Measurements from ENCODE around the gene IL17REL. TPM values are rescaled to one million over a fixed set of nuclear protein-coding genes. Genes with fewer than 3 reads are reported as not detected.

Gene IL17REL
- total RNA-seq, 1 donor from 2014 or later = not detected

DNA sequence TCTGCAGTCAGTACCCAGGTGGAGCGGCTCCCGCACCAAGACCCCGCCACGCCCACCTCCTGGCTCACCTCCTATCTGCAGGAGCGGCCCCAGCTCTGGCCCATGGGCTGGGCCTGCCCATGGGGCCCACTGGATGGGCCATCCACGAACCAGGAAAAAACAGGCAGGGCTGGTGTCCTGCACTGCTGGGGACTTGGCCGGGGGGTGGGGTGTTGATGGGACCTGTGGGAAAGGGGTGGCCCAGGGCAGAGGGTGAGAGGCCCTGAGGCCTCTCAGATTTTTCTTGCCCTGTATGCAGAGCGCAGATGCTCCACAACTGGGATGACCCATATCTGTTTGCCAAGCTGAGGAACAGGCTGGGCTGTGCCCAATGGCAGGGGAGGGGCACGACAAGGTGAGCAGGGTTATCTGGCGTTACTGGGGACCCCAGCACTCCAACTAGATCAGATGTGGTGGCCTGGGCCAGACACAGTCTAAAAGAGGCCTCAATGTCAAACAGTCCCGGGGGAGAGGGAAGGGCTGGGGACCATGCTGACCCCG lies 54.7 kb downstream of the IL17REL start:
- DNase-seq (ENCODE audit: extremely low spot score, unreplicated experiment) = no peak

DNA sequence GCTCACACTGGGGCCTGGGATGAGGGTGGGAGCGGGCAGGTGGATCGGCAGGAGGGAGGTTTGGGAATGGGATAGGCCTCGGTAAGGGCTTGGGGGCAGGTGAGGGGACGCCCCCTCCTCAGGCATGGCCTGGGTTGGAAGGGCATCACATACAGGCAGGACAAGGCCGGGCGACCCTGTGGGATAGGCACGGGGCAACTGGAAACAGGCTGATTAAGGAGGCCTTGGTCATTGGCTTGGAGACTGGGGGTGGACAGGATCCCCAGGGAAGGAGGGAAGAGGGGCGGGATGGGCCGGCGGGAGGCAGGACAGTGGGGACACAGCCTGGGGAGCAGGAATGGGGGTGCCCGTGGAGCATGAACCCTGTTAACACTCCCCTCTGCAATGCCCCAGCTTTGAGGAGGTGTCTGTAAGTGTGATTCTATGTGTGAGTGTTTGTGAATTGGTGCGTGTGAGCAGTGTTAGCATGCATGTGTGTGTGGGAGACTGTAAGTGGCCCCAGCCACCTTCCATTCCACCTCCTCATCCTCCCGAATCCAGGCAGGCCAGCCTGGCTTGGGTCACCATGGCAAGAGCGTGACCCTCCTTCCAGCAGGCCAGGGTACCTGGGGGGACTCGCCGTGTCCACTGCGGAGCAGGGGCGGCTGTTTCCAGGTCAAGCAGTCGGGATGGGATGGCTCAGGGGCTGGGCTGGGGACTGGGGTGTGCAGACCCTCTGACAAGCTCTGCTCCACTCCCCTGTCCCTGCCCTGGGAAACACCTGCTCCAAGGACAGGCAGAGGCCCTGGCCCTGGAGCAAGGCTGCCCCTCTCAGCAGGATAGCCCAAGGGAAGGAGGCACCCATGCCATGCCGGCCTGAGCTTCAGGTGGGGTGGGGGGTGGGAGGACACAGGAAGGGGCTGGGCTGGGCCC lies 55.4 kb downstream of the IL17REL start:
- Mint-ChIP-seq H3K4me3 (ENCODE audit: unreplicated experiment) (no peak overlapping the region), H3K36me3 (ENCODE audit: unreplicated experiment) (no peaks in the 10 kb centered on the region), H3K4me1 (ENCODE audit: unreplicated experiment) (peaks cover 12% of the 10 kb centered on the region), H3K27ac (ENCODE audit: unreplicated experiment) (no peak overlapping the region), H3K27me3 (ENCODE audit: unreplicated experiment) (no peaks in the 10 kb centered on the region), H3K9me3 (ENCODE audit: unreplicated experiment) (no peaks in the 10 kb centered on the region)
- TF ChIP-seq, protein P1, sequence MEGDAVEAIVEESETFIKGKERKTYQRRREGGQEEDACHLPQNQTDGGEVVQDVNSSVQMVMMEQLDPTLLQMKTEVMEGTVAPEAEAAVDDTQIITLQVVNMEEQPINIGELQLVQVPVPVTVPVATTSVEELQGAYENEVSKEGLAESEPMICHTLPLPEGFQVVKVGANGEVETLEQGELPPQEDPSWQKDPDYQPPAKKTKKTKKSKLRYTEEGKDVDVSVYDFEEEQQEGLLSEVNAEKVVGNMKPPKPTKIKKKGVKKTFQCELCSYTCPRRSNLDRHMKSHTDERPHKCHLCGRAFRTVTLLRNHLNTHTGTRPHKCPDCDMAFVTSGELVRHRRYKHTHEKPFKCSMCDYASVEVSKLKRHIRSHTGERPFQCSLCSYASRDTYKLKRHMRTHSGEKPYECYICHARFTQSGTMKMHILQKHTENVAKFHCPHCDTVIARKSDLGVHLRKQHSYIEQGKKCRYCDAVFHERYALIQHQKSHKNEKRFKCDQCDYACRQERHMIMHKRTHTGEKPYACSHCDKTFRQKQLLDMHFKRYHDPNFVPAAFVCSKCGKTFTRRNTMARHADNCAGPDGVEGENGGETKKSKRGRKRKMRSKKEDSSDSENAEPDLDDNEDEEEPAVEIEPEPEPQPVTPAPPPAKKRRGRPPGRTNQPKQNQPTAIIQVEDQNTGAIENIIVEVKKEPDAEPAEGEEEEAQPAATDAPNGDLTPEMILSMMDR (IDR thresholded peaks at IDR 0.05) = no peak
- DNase-seq (ENCODE audit: extremely low spot score, unreplicated experiment) = no peak

More for the DNA sequence above, 54.7 kb downstream of the IL17REL start:
- H3K27ac Mint-ChIP-seq (ENCODE audit: unreplicated experiment) = no peak overlapping the region
- no peaks in the 10 kb centered on the region for H3K9me3 Mint-ChIP-seq (ENCODE audit: unreplicated experiment)
- no peak overlapping the region for H3K4me3 Mint-ChIP-seq (ENCODE audit: unreplicated experiment)
- no peaks in the 10 kb centered on the region for H3K36me3 Mint-ChIP-seq (ENCODE audit: unreplicated experiment)
- TF ChIP-seq, protein P1 (IDR thresholded peaks at IDR 0.05) = no peak
- H3K4me1 Mint-ChIP-seq (ENCODE audit: unreplicated experiment) = peaks cover 8% of the 10 kb centered on the region
- no peaks in the 10 kb centered on the region for H3K27me3 Mint-ChIP-seq (ENCODE audit: unreplicated experiment)

DNA sequence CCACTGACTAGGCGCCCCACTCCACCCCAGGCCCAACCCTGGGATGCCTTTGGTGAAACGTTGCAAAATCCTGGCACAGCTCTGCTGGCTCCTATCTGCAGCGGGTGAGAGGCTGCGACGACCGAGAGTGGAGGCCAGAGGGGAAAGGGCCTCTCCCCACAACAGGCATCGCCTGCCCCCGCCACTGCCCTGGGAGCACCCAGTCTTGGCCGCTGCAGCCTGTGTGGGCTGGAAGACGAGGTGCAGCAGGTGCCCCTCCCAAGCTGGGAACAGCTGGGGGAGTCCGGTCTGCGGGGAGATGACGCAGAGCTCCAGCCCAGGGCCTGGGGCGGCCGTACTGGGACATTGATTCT lies 56.2 kb downstream of the IL17REL start:
- no peak for DNase-seq (ENCODE audit: extremely low spot score, unreplicated experiment)
- TF ChIP-seq, protein P1 (IDR thresholded peaks at IDR 0.05) = no peak
- no peak overlapping the region for H3K27ac Mint-ChIP-seq (ENCODE audit: unreplicated experiment)
- no peaks in the 10 kb centered on the region for H3K27me3 Mint-ChIP-seq (ENCODE audit: unreplicated experiment)
- peaks cover 18% of the 10 kb centered on the region for H3K4me1 Mint-ChIP-seq (ENCODE audit: unreplicated experiment)
- H3K36me3 Mint-ChIP-seq (ENCODE audit: unreplicated experiment) = no peaks in the 10 kb centered on the region
- H3K9me3 Mint-ChIP-seq (ENCODE audit: unreplicated experiment) = no peaks in the 10 kb centered on the region
- no peak overlapping the region for H3K4me3 Mint-ChIP-seq (ENCODE audit: unreplicated experiment)

DNA sequence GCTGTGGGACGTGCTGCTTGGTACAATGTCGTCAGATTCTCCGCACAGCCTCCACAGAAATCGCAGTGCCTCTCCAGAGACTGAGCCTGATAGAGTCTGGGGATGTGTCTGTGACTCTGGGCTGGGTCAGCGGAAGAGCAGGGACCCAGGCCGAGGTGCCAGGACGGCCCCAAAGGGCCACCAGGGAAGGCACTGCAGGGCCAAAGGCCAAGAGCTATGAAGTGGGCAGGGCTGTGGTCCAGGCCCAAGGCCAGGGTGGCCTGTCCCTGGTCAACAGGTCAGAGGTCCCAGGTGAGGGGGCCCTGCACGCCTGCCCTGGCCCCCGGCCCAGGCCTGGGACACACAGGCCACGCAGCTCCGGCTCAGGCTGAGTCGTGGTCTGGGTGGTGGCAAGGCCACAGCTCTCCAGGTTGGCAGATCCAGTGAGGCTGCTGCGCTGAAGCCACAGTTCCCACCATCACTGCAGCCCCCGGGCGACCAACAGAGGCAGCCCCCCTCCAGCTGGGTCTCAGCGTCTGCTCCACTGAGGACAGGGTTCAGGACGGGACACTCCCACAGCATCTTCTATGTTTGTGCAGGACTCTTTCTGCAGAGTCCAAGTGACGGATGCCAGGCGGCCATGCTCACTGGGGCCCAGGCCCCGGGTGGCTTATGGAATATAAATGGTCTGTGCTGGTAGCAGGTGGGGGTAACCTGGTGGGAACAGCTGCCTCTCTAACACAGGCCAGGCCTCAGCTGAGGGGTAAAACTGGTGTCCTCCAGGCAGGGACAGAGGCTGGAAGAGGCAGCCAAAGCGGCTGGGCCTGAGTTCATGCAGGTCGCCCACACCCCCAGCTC lies 56.8 kb downstream of the IL17REL start:
- no peak overlapping the region for H3K4me3 Mint-ChIP-seq (ENCODE audit: unreplicated experiment)
- no peaks in the 10 kb centered on the region for H3K36me3 Mint-ChIP-seq (ENCODE audit: unreplicated experiment)
- H3K27me3 Mint-ChIP-seq (ENCODE audit: unreplicated experiment) = no peaks in the 10 kb centered on the region
- peaks cover 18% of the 10 kb centered on the region for H3K4me1 Mint-ChIP-seq (ENCODE audit: unreplicated experiment)
- TF ChIP-seq, protein P1 (IDR thresholded peaks at IDR 0.05) = no peak
- H3K9me3 Mint-ChIP-seq (ENCODE audit: unreplicated experiment) = no peaks in the 10 kb centered on the region
- no peak for DNase-seq (ENCODE audit: extremely low spot score, unreplicated experiment)
- no peak overlapping the region for H3K27ac Mint-ChIP-seq (ENCODE audit: unreplicated experiment)
